ENCODE data around the gene FARS2.

The FARS2 gene

GRCh38 chr6:5471637-5472398 lies 210.5 kb downstream of the FARS2 start:
- peak; percentile 10 to 70 for DNase-seq

GRCh38 chr6:5472571-5472970 lies 211.3 kb downstream of the FARS2 start:
- peak in 1 of 2 experiments; percentile 11 for DNase-seq

GRCh38 chr6:5475779-5476178 lies 214.5 kb downstream of the FARS2 start:
- no peak for DNase-seq

GRCh38 chr6:5478380-5478779 lies 217.1 kb downstream of the FARS2 start:
- DNase-seq, result no peak

- peak; percentile 78 to 89 for DNase-seq
Observed at GRCh38 chr6:5481033-5481432, 219.7 kb downstream of the FARS2 start.

GRCh38 chr6:5481750-5482149 lies 220.4 kb downstream of the FARS2 start:
- DNase-seq, result no peak

GRCh38 chr6:5482619-5483018 lies 221.3 kb downstream of the FARS2 start:
- no peak for DNase-seq

- no peak for DNase-seq
Observed at GRCh38 chr6:5484692-5485091, 223.4 kb downstream of the FARS2 start.

- no peak for DNase-seq
Observed at GRCh38 chr6:5486214-5486613, 224.9 kb downstream of the FARS2 start.

GRCh38 chr6:5490501-5491069 lies 229.3 kb downstream of the FARS2 start:
- peak; percentile 83 to 97 for DNase-seq

- no peak for DNase-seq
Observed at GRCh38 chr6:5492356-5492755, 231.0 kb downstream of the FARS2 start.

GRCh38 chr6:5493806-5494205 lies 232.5 kb downstream of the FARS2 start:
- DNase-seq, result no peak

GRCh38 chr6:5497896-5498578 lies 236.7 kb downstream of the FARS2 start:
- DNase-seq, result peak; percentile 21 to 78

GRCh38 chr6:5498579-5498899 lies 237.2 kb downstream of the FARS2 start:
- no peak for DNase-seq

GRCh38 chr6:5499644-5500306 lies 238.5 kb downstream of the FARS2 start:
- no peak for DNase-seq

GRCh38 chr6:5501837-5502236 lies 240.5 kb downstream of the FARS2 start:
- DNase-seq, result peak; percentile 41 to 87

- DNase-seq, result no peak
Observed at GRCh38 chr6:5504078-5504477, 242.8 kb downstream of the FARS2 start.

- DNase-seq, result no peak
Observed at GRCh38 chr6:5506149-5506548, 244.8 kb downstream of the FARS2 start.

- no peak for DNase-seq
Observed at GRCh38 chr6:5506597-5506996, 245.3 kb downstream of the FARS2 start.

- DNase-seq, result no peak
Observed at GRCh38 chr6:5507131-5507681, 245.9 kb downstream of the FARS2 start.

- no peak for DNase-seq
Observed at GRCh38 chr6:5509106-5509505, 247.8 kb downstream of the FARS2 start.

GRCh38 chr6:5510331-5511133 lies 249.2 kb downstream of the FARS2 start:
- no peak for DNase-seq

- DNase-seq, result no peak
Observed at GRCh38 chr6:5511954-5512353, 250.6 kb downstream of the FARS2 start.

All from NCI-H2081 (cell line).